Ectodermal cell (in vitro differentiated cells): ENCODE measurements around the gene DIRAS3.

ENCODE experiments used
- H3K27ac ChIP-seq: 2 replicates; pipeline ENCODE4 v1.7.0; 2013; ENCODE audit warnings: mild to moderate bottlenecking, low read depth, low read length; ENCODE audit not compliant: insufficient read depth, poor library complexity, severe bottlenecking
- H3K27me3 ChIP-seq: 2 replicates; pipeline ENCODE4 v1.7.0; 2013; ENCODE audit warnings: mild to moderate bottlenecking, low read length; ENCODE audit not compliant: insufficient read depth, control insufficient read depth, poor library complexity, severe bottlenecking
- H3K36me3 ChIP-seq: one replicate; pipeline ENCODE4 v1.7.0; 2013; ENCODE audit warnings: low read length; ENCODE audit not compliant: control insufficient read depth, insufficient read depth
- H3K4me1 ChIP-seq: one replicate; pipeline ENCODE4 v1.7.0; 2013; ENCODE audit warnings: low read length; ENCODE audit not compliant: control insufficient read depth, insufficient read depth
- H3K4me3 ChIP-seq: 2 replicates; pipeline ENCODE4 v1.7.0; 2013; ENCODE audit warnings: low read depth, low read length, control low read depth; ENCODE audit not compliant: insufficient read depth
- H3K9me3 ChIP-seq: 2 replicates; pipeline ENCODE4 v1.7.0; 2013; ENCODE audit warnings: mild to moderate bottlenecking, low read length, moderate library complexity; ENCODE audit not compliant: control insufficient read depth
- WGBS, 2 experiments: methylation state at CpG; one replicate each; pipeline ENCODE4 v1.1.7; 2013; ENCODE audit warnings: missing lambda C conversion rate in 2 of 2; 5-methylcytosine and 5-hydroxymethylcytosine counted together

DIRAS3 gene

GRCh38 chr1:68000191-68000590 is 50.2 kb downstream of the DIRAS3 start:
- Histone ChIP-seq H3K27ac (no peak overlapping the region), H3K9me3 (no peaks in the 10 kb centered on the region), H3K36me3 (no peaks in the 10 kb centered on the region), H3K27me3 (no peaks in the 10 kb centered on the region), H3K4me3 (no peak overlapping the region), H3K4me1 (no peaks in the 10 kb centered on the region)
- WGBS, 2 experiments = 33% methylated on average over 1 of the region's 1 CpG; no CpG with 5 or more reads in 1 of the 2 experiments

- H3K27me3 ChIP-seq = no peaks in the 10 kb centered on the region
Measured at GRCh38 chr1:67997746-67998145, 52.7 kb downstream of the DIRAS3 start.

More at GRCh38 chr1:67997746-67998145, 52.7 kb downstream of the DIRAS3 start:
- H3K4me3 ChIP-seq = no peak overlapping the region
- 93 to 94% methylated on average over 2 of the region's 2 CpGs for WGBS, 2 experiments
- H3K9me3 ChIP-seq = peaks cover 2% of the 10 kb centered on the region
- H3K4me1 ChIP-seq = no peaks in the 10 kb centered on the region
- no peaks in the 10 kb centered on the region for H3K36me3 ChIP-seq
- H3K27ac ChIP-seq = no peak overlapping the region
